SU-DHL-6 (cell line): ENCODE results near the gene TGFBR3L.
A peak's percentile ranks its signal among the peaks of the same experiment; 100 is the strongest.

Experiments used
- H2AFZ ChIP-seq: fragments of 200-600 bp; sonication (generic); 2 replicates; pipeline ENCODE4 v1.6.1; 2014; ENCODE audit warnings: low read depth, mild to moderate bottlenecking, moderate library complexity, mixed read lengths, antibody characterized with exemption, low read length; ENCODE audit not compliant: severe bottlenecking
- H3F3A ChIP-seq: fragments of 200-600 bp; shearing (Covaris generic); 2 replicates; pipeline ENCODE4 v1.6.0; 2016; ENCODE audit warnings: antibody characterized with exemption, mild to moderate bottlenecking; ENCODE audit not compliant: insufficient read depth
- H3K27ac ChIP-seq: fragments of 200-600 bp; sonication (generic); 2 replicates; pipeline ENCODE4 v1.5.1; 2016; ENCODE audit warnings: low read depth, mild to moderate bottlenecking, low read length, moderate library complexity, mixed read lengths
- H3K27me3 ChIP-seq: fragments of 200-600 bp; sonication (generic), shearing (Covaris generic); 2 replicates; pipeline ENCODE4 v1.6.0; 2014; ENCODE audit warnings: mild to moderate bottlenecking, low read length
- H3K36me3 ChIP-seq: fragments of 200-600 bp; sonication (generic); 2 replicates; pipeline ENCODE4 v1.6.1; 2014; ENCODE audit warnings: mild to moderate bottlenecking, low read length, mixed read lengths
- H3K4me2 ChIP-seq: fragments of 300-600, 200-600 bp; shearing (Covaris generic), sonication (generic); 2 replicates; pipeline ENCODE4 v1.6.0; 2014; ENCODE audit warnings: low read length, low read depth, mild to moderate bottlenecking; ENCODE audit not compliant: poor library complexity, severe bottlenecking
- H3K4me3 ChIP-seq: fragments of 200-600 bp; sonication (generic); 2 replicates; pipeline ENCODE4 v1.5.1; 2014; ENCODE audit warnings: antibody characterized with exemption, low read length, mild to moderate bottlenecking, mixed read lengths; ENCODE audit not compliant: insufficient read depth, poor library complexity, severe bottlenecking
- H3K79me2 ChIP-seq: fragments of 200-600 bp; sonication (generic); 2 replicates; pipeline ENCODE4 v1.6.1; 2014; ENCODE audit warnings: mild to moderate bottlenecking, low read length, moderate library complexity; ENCODE audit not compliant: insufficient read depth
- H3K9ac ChIP-seq: fragments of 200-600 bp; sonication (generic); 2 replicates; pipeline ENCODE4 v1.7.0; 2014; ENCODE audit warnings: mild to moderate bottlenecking, low read length
- H3K9me2 ChIP-seq: fragments of 200-600 bp; sonication (generic); replicated peaks from 2 replicates; pipeline ENCODE4 v1.6.1; 2014; ENCODE audit warnings: low read length; ENCODE audit not compliant: insufficient read depth
- H3K9me3 ChIP-seq: fragments of 200-600 bp; sonication (generic); 2 replicates; pipeline ENCODE4 v1.6.1; 2014; ENCODE audit warnings: low read length, mixed read lengths; ENCODE audit not compliant: insufficient read depth
- H4K20me1 ChIP-seq: fragments of 200-600 bp; sonication (generic); 2 replicates; pipeline ENCODE4 v1.6.1; 2014; ENCODE audit warnings: low read depth, mild to moderate bottlenecking, antibody characterized with exemption, low read length, moderate library complexity, mixed read lengths
- CTCF ChIP-seq: fragments of 200-600 bp; sonication (generic); IDR thresholded peaks from one replicate; pipeline ENCODE4 v1.5.1; 2017; ENCODE audit warnings: antibody characterized with exemption, mild to moderate bottlenecking, low read length, moderate library complexity; ENCODE audit not compliant: insufficient read depth, poor library complexity, severe bottlenecking
- EZH2phosphoT487 ChIP-seq: fragments of 200-600 bp; sonication (generic), shearing (Covaris generic); conservative IDR thresholded peaks from 2 replicates; pipeline ENCODE4 v1.6.1; 2018; ENCODE audit warnings: mild to moderate bottlenecking, antibody characterized with exemption, low read length, moderate library complexity, mixed read lengths

TGFBR3L gene

GRCh38 chr19:7869453-7869909 is 45.1 kb upstream of the TGFBR3L start:
- peak overlapping the region; percentile 80 for H2AFZ ChIP-seq
- H3K36me3 ChIP-seq, result no peaks in the 10 kb centered on the region
- peak overlapping the region; percentile 48; the same call in 1 of the 2 replicates for H3K9ac ChIP-seq
- no peaks in the 10 kb centered on the region for H3K9me3 ChIP-seq
- no peaks in the 10 kb centered on the region for H3K9me2 ChIP-seq
- H3K4me3 ChIP-seq, result peak overlapping the region; percentile 53
- H4K20me1 ChIP-seq, result no peaks in the 10 kb centered on the region
- H3K27me3 ChIP-seq, result no peaks in the 10 kb centered on the region
- no peaks in the 10 kb centered on the region for H3K79me2 ChIP-seq
- no peak for TF ChIP-seq EZH2phosphoT487
- TF ChIP-seq CTCF, result no peak
- H3F3A ChIP-seq, result peaks cover 11% of the 10 kb centered on the region
- no peak overlapping the region for H3K27ac ChIP-seq
- H3K4me2 ChIP-seq, result peak overlapping the region; percentile 90

GRCh38 chr19:7869910-7870511 is 44.6 kb upstream of the TGFBR3L start:
- Histone ChIP-seq H4K20me1 (no peaks in the 10 kb centered on the region), H3K27me3 (no peaks in the 10 kb centered on the region), H2AFZ (no peak overlapping the region), H3K9ac (no peak overlapping the region), H3F3A (peaks cover 11% of the 10 kb centered on the region), H3K79me2 (no peaks in the 10 kb centered on the region), H3K27ac (no peak overlapping the region), H3K4me2 (no peak overlapping the region), H3K9me2 (no peaks in the 10 kb centered on the region), H3K4me3 (no peak overlapping the region), H3K9me3 (no peaks in the 10 kb centered on the region), H3K36me3 (no peaks in the 10 kb centered on the region)
- TF ChIP-seq EZH2phosphoT487, result no peak
- TF ChIP-seq CTCF, result no peak

GRCh38 chr19:7870571-7871436 is 43.8 kb upstream of the TGFBR3L start:
- peaks cover 11% of the 10 kb centered on the region for H3F3A ChIP-seq
- H3K9me3 ChIP-seq, result no peaks in the 10 kb centered on the region
- no peaks in the 10 kb centered on the region for H4K20me1 ChIP-seq
- no peaks in the 10 kb centered on the region for H3K9me2 ChIP-seq
- H3K27ac ChIP-seq, result no peak overlapping the region
- no peak for TF ChIP-seq CTCF
- TF ChIP-seq EZH2phosphoT487, result no peak
- no peak overlapping the region for H3K9ac ChIP-seq
- H2AFZ ChIP-seq, result no peak overlapping the region
- H3K36me3 ChIP-seq, result no peaks in the 10 kb centered on the region
- H3K4me2 ChIP-seq, result no peak overlapping the region
- H3K79me2 ChIP-seq, result no peaks in the 10 kb centered on the region
- H3K4me3 ChIP-seq, result no peak overlapping the region
- no peaks in the 10 kb centered on the region for H3K27me3 ChIP-seq
